ENCODE data around the gene CNTNAP1. TPM values are rescaled to one million over a fixed set of nuclear protein-coding genes. Genes with fewer than 3 reads are reported as not detected.
A peak's percentile ranks its signal among the peaks of the same experiment; 100 is the strongest.

The CNTNAP1 gene
- total RNA-seq, 1 experiment from 2014 or later, result 5.6 TPM

- POLR2A ChIA-PET (ENCODE audit: low non-redundant PET), result no interaction called here
- H3K27me3 ChIP-seq (replicated peaks; ENCODE audit: insufficient read depth, low read depth, low read length, poor library complexity), result no peaks in the 10 kb centered on the region
- CTCF ChIA-PET, result interaction anchor here (0.5 to 2.6 kb wide), 3 partner anchors 18 to 149 kb away, joined by 5 to 14 read pairs (median 7); no protein-coding TSS in a partner anchor
- H3K4me3 ChIP-seq (ENCODE audit: low read depth, low read length, poor library complexity, severe bottlenecking), result peak overlapping the region; percentile 49
- no peaks in the 10 kb centered on the region for H3K36me3 ChIP-seq (ENCODE audit: insufficient read depth, low read length, poor library complexity, severe bottlenecking)
- TF ChIP-seq, protein P1, sequence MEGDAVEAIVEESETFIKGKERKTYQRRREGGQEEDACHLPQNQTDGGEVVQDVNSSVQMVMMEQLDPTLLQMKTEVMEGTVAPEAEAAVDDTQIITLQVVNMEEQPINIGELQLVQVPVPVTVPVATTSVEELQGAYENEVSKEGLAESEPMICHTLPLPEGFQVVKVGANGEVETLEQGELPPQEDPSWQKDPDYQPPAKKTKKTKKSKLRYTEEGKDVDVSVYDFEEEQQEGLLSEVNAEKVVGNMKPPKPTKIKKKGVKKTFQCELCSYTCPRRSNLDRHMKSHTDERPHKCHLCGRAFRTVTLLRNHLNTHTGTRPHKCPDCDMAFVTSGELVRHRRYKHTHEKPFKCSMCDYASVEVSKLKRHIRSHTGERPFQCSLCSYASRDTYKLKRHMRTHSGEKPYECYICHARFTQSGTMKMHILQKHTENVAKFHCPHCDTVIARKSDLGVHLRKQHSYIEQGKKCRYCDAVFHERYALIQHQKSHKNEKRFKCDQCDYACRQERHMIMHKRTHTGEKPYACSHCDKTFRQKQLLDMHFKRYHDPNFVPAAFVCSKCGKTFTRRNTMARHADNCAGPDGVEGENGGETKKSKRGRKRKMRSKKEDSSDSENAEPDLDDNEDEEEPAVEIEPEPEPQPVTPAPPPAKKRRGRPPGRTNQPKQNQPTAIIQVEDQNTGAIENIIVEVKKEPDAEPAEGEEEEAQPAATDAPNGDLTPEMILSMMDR (conservative IDR thresholded peaks at IDR 0.05; ENCODE audit: low read depth, low read length), result peak; percentile 57
- TF ChIP-seq EZH2 (IDR thresholded peaks at IDR 0.05; ENCODE audit: borderline replicate concordance, low read depth, low read length, poor library complexity, severe bottlenecking), result no peak
- intact Hi-C loops (cut with micrococcal nuclease; ENCODE audit: unreplicated experiment), result loop anchor here (5.0 kb wide), 1 partner anchor 102 kb away; the partner anchor contains the start of gene PSMC3IP
- BruUV-seq (replicated peaks), result no TSS peak
- H3K27ac ChIP-seq (ENCODE audit: low read depth, low read length, poor library complexity, severe bottlenecking), result peak overlapping the region; percentile 88
- no peaks in the 10 kb centered on the region for H3K9me3 ChIP-seq (ENCODE audit: low read depth, low read length, poor library complexity, severe bottlenecking)
- peaks cover 27% of the 10 kb centered on the region for H3K4me1 ChIP-seq (ENCODE audit: insufficient read depth, low read length, poor library complexity, severe bottlenecking)
- DNase-seq (ENCODE audit: low spot score), result peak; percentile 72
These were observed 2.6 kb upstream of the CNTNAP1 start for GRCh38 chr17:42679492-42680330.

DNA sequence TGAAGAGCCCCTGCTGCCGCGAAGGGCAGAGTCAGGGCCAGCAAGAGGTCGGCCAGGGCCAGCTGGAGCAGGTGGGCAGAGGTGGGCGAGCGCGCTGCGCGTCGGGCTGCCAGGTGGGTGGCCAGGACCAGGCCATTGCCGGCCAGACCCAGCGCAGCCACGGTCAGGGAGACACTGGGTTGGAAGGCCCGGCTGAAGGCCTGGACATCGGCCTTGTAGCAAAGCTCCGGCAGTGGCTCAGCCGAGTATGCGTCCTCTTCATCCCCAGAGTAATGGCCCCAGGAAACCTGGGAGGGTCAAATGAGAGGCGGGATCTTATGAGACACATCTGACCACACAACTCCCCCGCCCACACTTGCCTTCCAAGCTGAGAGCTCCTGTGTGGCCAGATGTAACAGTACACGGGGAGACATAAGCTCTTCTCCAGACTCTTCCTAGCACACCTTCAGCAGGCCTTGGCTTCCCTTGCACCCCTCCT lies 2.0 kb upstream of the CNTNAP1 start:
- ChIA-PET POLR2A (ENCODE audit: low non-redundant PET) (no interaction called here), CTCF (interaction anchor here (0.5 to 2.6 kb wide), 2 partner anchors 102 to 150 kb away, joined by 5 to 14 read pairs; no protein-coding TSS in a partner anchor)
- no peaks in the 10 kb centered on the region for H3K9me3 ChIP-seq (ENCODE audit: low read depth, low read length, poor library complexity, severe bottlenecking)
- H3K4me3 ChIP-seq (ENCODE audit: low read depth, low read length, poor library complexity, severe bottlenecking), result no peak overlapping the region
- no peaks in the 10 kb centered on the region for H3K36me3 ChIP-seq (ENCODE audit: insufficient read depth, low read length, poor library complexity, severe bottlenecking)
- intact Hi-C loops (cut with micrococcal nuclease; ENCODE audit: unreplicated experiment), result no loop called here
- no peak for TF ChIP-seq EZH2 (IDR thresholded peaks at IDR 0.05; ENCODE audit: borderline replicate concordance, low read depth, low read length, poor library complexity, severe bottlenecking)
- H3K4me1 ChIP-seq (ENCODE audit: insufficient read depth, low read length, poor library complexity, severe bottlenecking), result peaks cover 22% of the 10 kb centered on the region
- H3K27me3 ChIP-seq (replicated peaks; ENCODE audit: insufficient read depth, low read depth, low read length, poor library complexity), result no peaks in the 10 kb centered on the region
- DNase-seq (ENCODE audit: low spot score), result no peak
- peak overlapping the region; percentile 88 for H3K27ac ChIP-seq (ENCODE audit: low read depth, low read length, poor library complexity, severe bottlenecking)
- BruUV-seq (replicated peaks), result no TSS peak

GRCh38 chr17:42682722-42683403 lies 532 bp downstream of the CNTNAP1 start:
- TF ChIP-seq EZH2 (IDR thresholded peaks at IDR 0.05; ENCODE audit: borderline replicate concordance, low read depth, low read length, poor library complexity, severe bottlenecking), result no peak
- TF ChIP-seq, protein P1 (conservative IDR thresholded peaks at IDR 0.05; ENCODE audit: low read depth, low read length), result no peak
- Histone ChIP-seq H3K4me1 (ENCODE audit: insufficient read depth, low read length, poor library complexity, severe bottlenecking) (peaks cover 19% of the 10 kb centered on the region), H3K27ac (ENCODE audit: low read depth, low read length, poor library complexity, severe bottlenecking) (no peak overlapping the region), H3K27me3 (replicated peaks; ENCODE audit: insufficient read depth, low read depth, low read length, poor library complexity) (no peaks in the 10 kb centered on the region), H3K36me3 (ENCODE audit: insufficient read depth, low read length, poor library complexity, severe bottlenecking) (no peaks in the 10 kb centered on the region), H3K9me3 (ENCODE audit: low read depth, low read length, poor library complexity, severe bottlenecking) (no peaks in the 10 kb centered on the region), H3K4me3 (ENCODE audit: low read depth, low read length, poor library complexity, severe bottlenecking) (peak overlapping the region; percentile 52)
- DNase-seq (ENCODE audit: low spot score), result peak; percentile 49
- intact Hi-C loops (cut with micrococcal nuclease; ENCODE audit: unreplicated experiment), result no loop called here
- BruUV-seq (replicated peaks), result no TSS peak
- ChIA-PET POLR2A (ENCODE audit: low non-redundant PET) (interaction anchor here (0.7 kb wide), 1 partner anchor 15 kb away, joined by 13 read pairs; no protein-coding TSS in a partner anchor), CTCF (interaction anchor here (2.0 kb wide), 1 partner anchor 105 kb away, joined by 9 read pairs; the partner anchor contains the start of gene PSMC3IP)

Measured in A673 (cell line).